ENCODE measurements around the gene SLX9.

Gene SLX9

GRCh38 chr21:44960141-44961092, 20.6 kb downstream of the SLX9 start:
- Histone ChIP-seq H3K27ac (ENCODE audit: low read depth, low read length, poor library complexity, severe bottlenecking) (no peak overlapping the region), H2AFZ (ENCODE audit: low read length) (no peak overlapping the region), H3K9me3 (ENCODE audit: low read length) (no peaks in the 10 kb centered on the region), H3K27me3 (ENCODE audit: insufficient read depth, low read length) (no peaks in the 10 kb centered on the region), H4K20me1 (ENCODE audit: insufficient read depth, low read length) (no peaks in the 10 kb centered on the region), H3K4me3 (ENCODE audit: low read depth, low read length, poor library complexity, severe bottlenecking) (no peak overlapping the region), H3K36me3 (ENCODE audit: insufficient read depth, low read length) (peaks cover 73% of the 10 kb centered on the region), H3K4me2 (ENCODE audit: low read length) (no peak overlapping the region), H3K9me2 (ENCODE audit: low read depth, low read length) (no peaks in the 10 kb centered on the region), H3F3A (ENCODE audit: insufficient read depth, low read length) (no peaks in the 10 kb centered on the region; the same call in 1 of the 2 replicates), H3K79me2 (ENCODE audit: insufficient read depth, low read length) (no peaks in the 10 kb centered on the region), H3K9ac (ENCODE audit: low read length) (no peak overlapping the region), H3K4me1 (ENCODE audit: insufficient read depth, low read length, severe bottlenecking) (peaks cover 3% of the 10 kb centered on the region)
- TF ChIP-seq EZH2 (IDR thresholded peaks at IDR 0.05; ENCODE audit: borderline replicate concordance, low read length) (no peak), CTCF (IDR thresholded peaks at IDR 0.05; ENCODE audit: low read length) (no peak)

GRCh38 chr21:44962403-44962966, 22.7 kb downstream of the SLX9 start:
- Histone ChIP-seq H3K36me3 (ENCODE audit: insufficient read depth, low read length) (peaks cover 58% of the 10 kb centered on the region), H3K27me3 (ENCODE audit: insufficient read depth, low read length) (no peaks in the 10 kb centered on the region), H2AFZ (ENCODE audit: low read length) (no peak overlapping the region), H3F3A (ENCODE audit: insufficient read depth, low read length) (no peaks in the 10 kb centered on the region; the same call in 1 of the 2 replicates), H3K9me2 (ENCODE audit: low read depth, low read length) (no peaks in the 10 kb centered on the region), H3K4me3 (ENCODE audit: low read depth, low read length, poor library complexity, severe bottlenecking) (no peak overlapping the region), H3K27ac (ENCODE audit: low read depth, low read length, poor library complexity, severe bottlenecking) (no peak overlapping the region), H3K4me2 (ENCODE audit: low read length) (no peak overlapping the region), H3K79me2 (ENCODE audit: insufficient read depth, low read length) (no peaks in the 10 kb centered on the region), H3K9ac (ENCODE audit: low read length) (no peak overlapping the region), H3K4me1 (ENCODE audit: insufficient read depth, low read length, severe bottlenecking) (peaks cover 3% of the 10 kb centered on the region), H3K9me3 (ENCODE audit: low read length) (no peaks in the 10 kb centered on the region), H4K20me1 (ENCODE audit: insufficient read depth, low read length) (no peaks in the 10 kb centered on the region)
- TF ChIP-seq EZH2 (IDR thresholded peaks at IDR 0.05; ENCODE audit: borderline replicate concordance, low read length) (no peak), CTCF (IDR thresholded peaks at IDR 0.05; ENCODE audit: low read length) (no peak)

- no peak overlapping the region for H3K9ac ChIP-seq (ENCODE audit: low read length)
- no peaks in the 10 kb centered on the region for H3K9me2 ChIP-seq (ENCODE audit: low read depth, low read length)
- H3K9me3 ChIP-seq (ENCODE audit: low read length), result no peaks in the 10 kb centered on the region
- no peaks in the 10 kb centered on the region for H4K20me1 ChIP-seq (ENCODE audit: insufficient read depth, low read length)
- peaks cover 56% of the 10 kb centered on the region for H3K36me3 ChIP-seq (ENCODE audit: insufficient read depth, low read length)
- H3F3A ChIP-seq (ENCODE audit: insufficient read depth, low read length), result no peaks in the 10 kb centered on the region; the same call in 1 of the 2 replicates
- no peak overlapping the region for H3K4me2 ChIP-seq (ENCODE audit: low read length)
- no peak overlapping the region for H3K27ac ChIP-seq (ENCODE audit: low read depth, low read length, poor library complexity, severe bottlenecking)
- H3K4me1 ChIP-seq (ENCODE audit: insufficient read depth, low read length, severe bottlenecking), result peaks cover 3% of the 10 kb centered on the region
- no peak overlapping the region for H2AFZ ChIP-seq (ENCODE audit: low read length)
- no peak overlapping the region for H3K4me3 ChIP-seq (ENCODE audit: low read depth, low read length, poor library complexity, severe bottlenecking)
- H3K79me2 ChIP-seq (ENCODE audit: insufficient read depth, low read length), result no peaks in the 10 kb centered on the region
- H3K27me3 ChIP-seq (ENCODE audit: insufficient read depth, low read length), result no peaks in the 10 kb centered on the region
- TF ChIP-seq CTCF (IDR thresholded peaks at IDR 0.05; ENCODE audit: low read length) (no peak), EZH2 (IDR thresholded peaks at IDR 0.05; ENCODE audit: borderline replicate concordance, low read length) (no peak)
Measured at GRCh38 chr21:44964381-44964780, 24.6 kb downstream of the SLX9 start.
